OCI-M2 (cell line): ENCODE results near the gene WDR82.

Source experiments
- DNase-seq: peaks from one replicate; lab custom pipeline; 2025; ENCODE audit not compliant: unreplicated experiment; lab: John Stamatoyannopoulos, UW

The WDR82 gene

DNA sequence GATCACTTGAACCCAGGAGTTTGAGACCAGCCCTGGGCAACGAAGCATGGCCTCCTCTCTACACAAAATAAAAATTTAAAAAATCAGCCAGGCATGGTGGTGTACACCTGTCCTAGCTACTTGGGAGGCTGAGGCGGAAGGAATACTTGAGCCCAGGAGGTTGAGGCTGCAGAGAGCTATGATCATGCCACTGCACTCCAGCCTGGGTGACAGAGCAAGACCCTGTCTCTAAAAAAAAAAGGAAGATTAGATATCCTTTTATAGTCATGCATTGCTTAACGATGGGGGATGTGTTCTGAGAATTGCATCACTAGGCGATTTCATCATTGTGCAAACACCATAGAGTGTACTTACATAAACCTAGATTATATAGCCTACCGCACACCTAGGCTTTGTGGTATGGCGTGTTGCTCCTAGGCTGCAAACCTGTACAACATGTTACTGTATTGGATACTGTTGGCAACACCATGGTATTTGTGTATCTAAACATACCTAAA lies 67.9 kb downstream of the WDR82 start:
- no peak for DNase-seq

DNA sequence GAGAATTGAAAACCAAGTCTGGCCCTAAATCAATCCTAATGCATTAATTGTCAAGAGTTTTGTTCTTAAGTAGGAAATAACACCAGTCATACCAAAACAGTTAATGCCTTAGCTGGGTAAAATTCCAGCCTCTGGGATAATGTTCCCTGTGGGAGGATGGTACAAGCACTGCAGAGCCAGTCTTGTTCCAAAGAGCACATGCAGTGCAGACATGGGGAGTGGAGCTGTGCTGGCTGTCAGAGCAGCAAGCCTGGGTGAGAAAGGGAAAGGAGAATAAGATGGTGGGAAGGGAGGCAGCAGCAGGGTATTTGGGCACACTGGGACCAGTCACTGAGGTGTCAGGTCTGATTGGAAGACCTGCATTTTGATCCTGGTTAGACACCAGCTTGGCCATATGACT lies 68.4 kb downstream of the WDR82 start:
- no peak for DNase-seq

DNA sequence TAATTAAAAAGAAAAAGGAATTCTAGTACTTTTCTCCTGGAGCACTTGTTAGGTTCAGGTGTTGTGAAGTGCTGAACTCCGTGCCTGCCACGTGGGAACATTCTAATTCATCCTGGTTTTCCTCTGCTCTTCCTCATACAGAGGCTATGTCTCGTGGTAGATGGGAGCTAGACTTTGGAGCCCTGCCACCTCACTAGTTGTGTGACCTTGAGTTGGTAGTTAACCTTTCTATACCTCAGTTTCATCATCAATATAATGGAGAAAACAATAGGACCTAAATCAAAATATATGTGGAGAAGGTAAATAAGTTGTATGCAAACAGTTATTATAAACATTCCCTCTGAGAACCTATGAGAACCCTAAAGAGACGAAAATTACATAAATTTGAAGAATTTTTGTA lies 69.9 kb downstream of the WDR82 start:
- no peak for DNase-seq

GRCh38 chr3:52205727-52206372 lies 72.6 kb downstream of the WDR82 start:
- DNase-seq, result no peak
